ENCODE results near the gene RGS9. TPM values are rescaled to one million over a fixed set of nuclear protein-coding genes. Genes with fewer than 3 reads are reported as not detected.

The RGS9 gene
- total RNA-seq, 1 donor from 2014 or later, result 8.5 TPM

DNA sequence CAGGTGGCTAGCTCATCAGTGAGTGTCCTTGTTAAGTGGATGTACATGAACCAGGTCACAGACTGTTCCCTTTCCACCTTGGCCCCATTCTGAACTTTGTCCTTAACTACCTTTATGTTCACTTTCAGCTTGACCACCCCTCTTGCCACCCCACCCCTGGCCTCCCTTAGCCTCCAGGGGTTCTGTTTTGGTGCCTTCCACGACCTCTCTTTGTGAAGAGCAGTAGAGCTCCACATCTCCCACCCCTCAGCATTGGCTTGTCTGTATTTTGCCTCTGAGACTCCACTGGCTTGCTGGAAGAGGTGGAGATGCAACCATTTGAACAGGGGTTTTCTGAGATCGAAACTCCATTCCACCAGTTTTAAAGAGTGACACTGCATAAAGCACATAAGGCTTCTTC lies 123.5 kb downstream of the RGS9 start:
- H3K27ac Mint-ChIP-seq, result no peak overlapping the region
- H3K4me3 Mint-ChIP-seq (ENCODE audit: low read depth), result no peak overlapping the region
- no peaks in the 10 kb centered on the region for H3K4me1 Mint-ChIP-seq (ENCODE audit: low read depth)
- no peak for DNase-seq (ENCODE audit: low spot score, unreplicated experiment)
- no peaks in the 10 kb centered on the region for H3K36me3 Mint-ChIP-seq (ENCODE audit: insufficient read depth)
- H3K27me3 Mint-ChIP-seq, result peaks cover 5% of the 10 kb centered on the region
- TF ChIP-seq, protein P1, sequence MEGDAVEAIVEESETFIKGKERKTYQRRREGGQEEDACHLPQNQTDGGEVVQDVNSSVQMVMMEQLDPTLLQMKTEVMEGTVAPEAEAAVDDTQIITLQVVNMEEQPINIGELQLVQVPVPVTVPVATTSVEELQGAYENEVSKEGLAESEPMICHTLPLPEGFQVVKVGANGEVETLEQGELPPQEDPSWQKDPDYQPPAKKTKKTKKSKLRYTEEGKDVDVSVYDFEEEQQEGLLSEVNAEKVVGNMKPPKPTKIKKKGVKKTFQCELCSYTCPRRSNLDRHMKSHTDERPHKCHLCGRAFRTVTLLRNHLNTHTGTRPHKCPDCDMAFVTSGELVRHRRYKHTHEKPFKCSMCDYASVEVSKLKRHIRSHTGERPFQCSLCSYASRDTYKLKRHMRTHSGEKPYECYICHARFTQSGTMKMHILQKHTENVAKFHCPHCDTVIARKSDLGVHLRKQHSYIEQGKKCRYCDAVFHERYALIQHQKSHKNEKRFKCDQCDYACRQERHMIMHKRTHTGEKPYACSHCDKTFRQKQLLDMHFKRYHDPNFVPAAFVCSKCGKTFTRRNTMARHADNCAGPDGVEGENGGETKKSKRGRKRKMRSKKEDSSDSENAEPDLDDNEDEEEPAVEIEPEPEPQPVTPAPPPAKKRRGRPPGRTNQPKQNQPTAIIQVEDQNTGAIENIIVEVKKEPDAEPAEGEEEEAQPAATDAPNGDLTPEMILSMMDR (IDR thresholded peaks at IDR 0.05; ENCODE audit: unreplicated experiment), result no peak
- no peaks in the 10 kb centered on the region for H3K9me3 Mint-ChIP-seq (ENCODE audit: low read depth)

DNA sequence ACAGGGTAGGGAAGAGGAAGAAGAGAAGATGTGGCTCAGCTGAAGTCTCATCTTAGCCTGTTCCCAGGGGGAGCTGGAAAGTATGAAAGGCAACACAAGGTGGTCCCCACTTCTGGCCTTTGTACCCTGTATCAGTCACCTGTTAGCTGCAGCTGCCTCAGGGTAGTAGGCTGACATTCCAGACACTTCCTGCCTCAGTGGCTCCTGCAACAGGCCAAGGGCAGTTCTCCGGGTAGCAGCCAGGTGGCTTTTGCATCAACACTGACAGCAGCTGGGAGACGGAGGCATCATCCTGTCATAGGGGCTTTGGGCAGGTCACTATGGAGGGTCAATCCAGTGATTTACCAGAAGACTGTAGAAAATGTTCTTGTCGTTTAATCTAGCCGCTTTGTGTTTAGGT lies 124.0 kb downstream of the RGS9 start:
- no peaks in the 10 kb centered on the region for H3K9me3 Mint-ChIP-seq (ENCODE audit: low read depth)
- peaks cover 5% of the 10 kb centered on the region for H3K27me3 Mint-ChIP-seq
- no peak overlapping the region for H3K27ac Mint-ChIP-seq
- H3K4me1 Mint-ChIP-seq (ENCODE audit: low read depth), result no peaks in the 10 kb centered on the region
- no peak for DNase-seq (ENCODE audit: low spot score, unreplicated experiment)
- no peaks in the 10 kb centered on the region for H3K36me3 Mint-ChIP-seq (ENCODE audit: insufficient read depth)
- TF ChIP-seq, protein P1 (IDR thresholded peaks at IDR 0.05; ENCODE audit: unreplicated experiment), result no peak
- no peak overlapping the region for H3K4me3 Mint-ChIP-seq (ENCODE audit: low read depth)

DNA sequence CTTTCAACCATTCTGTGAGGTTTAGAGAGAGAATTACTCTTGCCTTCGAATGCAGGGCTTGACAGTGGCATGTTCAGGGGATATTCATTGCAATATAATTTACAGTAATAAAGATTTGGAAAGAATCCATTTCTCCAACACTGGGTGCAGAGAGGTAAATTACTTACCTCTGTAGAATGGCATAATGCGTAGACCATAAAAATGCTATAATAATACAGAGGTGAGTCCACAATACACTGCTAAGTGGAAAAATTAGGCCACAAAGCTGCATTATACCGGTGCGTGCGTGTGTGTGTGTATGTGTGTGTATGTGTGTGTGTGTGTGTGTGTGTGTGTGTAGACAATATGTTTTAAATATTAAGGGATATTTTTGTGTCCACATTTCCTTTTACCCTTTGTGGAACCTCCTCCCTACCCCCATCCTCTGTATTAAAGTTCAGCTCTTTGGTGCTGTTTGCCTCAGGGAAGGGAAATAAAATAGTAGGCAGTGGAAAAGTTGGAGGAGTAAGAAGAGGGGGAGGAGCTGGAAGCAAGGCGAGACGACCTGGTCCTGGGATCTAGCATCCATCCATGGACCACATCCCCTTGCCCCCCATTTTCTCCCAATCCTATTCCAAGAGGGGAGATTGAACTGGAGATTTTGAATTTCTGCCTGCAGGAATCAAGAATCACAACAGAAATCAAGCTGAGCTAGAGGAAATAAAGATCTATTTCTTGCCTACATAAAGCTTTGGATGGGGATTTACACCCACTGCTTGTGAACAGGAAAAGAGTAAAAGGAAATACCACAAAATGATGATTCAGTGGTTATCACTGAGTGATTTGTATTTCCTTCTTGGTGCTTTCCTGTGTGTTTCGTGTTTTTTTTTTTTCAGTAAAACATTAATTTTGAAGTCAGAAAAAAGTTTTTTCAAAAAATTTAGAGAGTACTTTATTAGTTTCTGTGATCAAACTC lies 124.8 kb downstream of the RGS9 start:
- Mint-ChIP-seq H3K9me3 (ENCODE audit: low read depth) (peaks cover 5% of the 10 kb centered on the region), H3K27ac (no peak overlapping the region), H3K4me3 (ENCODE audit: low read depth) (no peak overlapping the region), H3K36me3 (ENCODE audit: insufficient read depth) (no peaks in the 10 kb centered on the region), H3K27me3 (peaks cover 5% of the 10 kb centered on the region), H3K4me1 (ENCODE audit: low read depth) (no peaks in the 10 kb centered on the region)
- TF ChIP-seq, protein P1 (IDR thresholded peaks at IDR 0.05; ENCODE audit: unreplicated experiment), result no peak
- DNase-seq (ENCODE audit: low spot score, unreplicated experiment), result no peak

DNA sequence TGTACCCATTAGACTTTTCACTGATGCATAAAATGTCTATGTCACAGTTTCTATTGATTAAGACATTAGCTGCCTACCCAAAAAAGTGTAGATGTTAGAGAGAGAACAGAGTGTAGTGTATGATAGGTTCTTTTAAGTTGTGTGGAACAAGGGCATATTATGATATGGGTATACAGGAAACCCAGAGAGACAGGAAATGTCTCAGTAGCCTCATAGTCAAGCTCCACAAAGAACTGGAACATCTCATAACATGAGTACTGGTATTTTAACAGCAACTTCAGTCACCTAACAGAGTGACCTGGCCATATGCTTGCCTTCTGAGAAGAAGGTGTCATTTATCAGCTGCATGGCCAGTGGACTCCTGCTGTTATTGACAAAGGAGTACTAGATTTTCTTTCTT lies 128.1 kb downstream of the RGS9 start:
- no peak for DNase-seq (ENCODE audit: low spot score, unreplicated experiment)

DNA sequence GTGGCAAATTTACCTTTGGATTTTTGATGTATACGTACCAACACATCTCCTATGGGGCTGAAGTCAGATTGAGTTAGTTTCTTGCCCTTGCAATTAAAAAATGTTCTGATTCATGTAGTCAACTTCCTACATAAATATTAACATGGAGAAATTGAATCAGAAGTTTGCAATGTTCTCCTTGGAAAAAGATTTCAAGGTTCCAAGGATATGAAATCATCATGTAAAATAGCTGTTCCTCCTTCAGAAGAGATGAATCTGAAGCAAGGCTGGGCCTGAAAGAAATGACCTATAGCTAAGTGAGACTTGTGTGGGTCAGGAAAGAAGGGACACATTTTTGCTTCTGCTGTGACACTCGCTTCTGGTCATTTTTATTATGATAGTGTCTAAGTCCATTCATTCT lies 131.7 kb downstream of the RGS9 start:
- Mint-ChIP-seq H3K4me3 (ENCODE audit: low read depth) (no peak overlapping the region), H3K36me3 (ENCODE audit: insufficient read depth) (no peaks in the 10 kb centered on the region), H3K4me1 (ENCODE audit: low read depth) (no peaks in the 10 kb centered on the region), H3K9me3 (ENCODE audit: low read depth) (peaks cover 6% of the 10 kb centered on the region), H3K27ac (no peak overlapping the region), H3K27me3 (no peaks in the 10 kb centered on the region)
- DNase-seq (ENCODE audit: low spot score, unreplicated experiment), result no peak
- TF ChIP-seq, protein P1 (IDR thresholded peaks at IDR 0.05; ENCODE audit: unreplicated experiment), result no peak

More for the DNA sequence above, 128.1 kb downstream of the RGS9 start:
- H3K4me1 Mint-ChIP-seq (ENCODE audit: low read depth), result no peaks in the 10 kb centered on the region
- TF ChIP-seq, protein P1 (IDR thresholded peaks at IDR 0.05; ENCODE audit: unreplicated experiment), result no peak
- H3K27ac Mint-ChIP-seq, result no peak overlapping the region
- H3K27me3 Mint-ChIP-seq, result no peaks in the 10 kb centered on the region
- no peaks in the 10 kb centered on the region for H3K36me3 Mint-ChIP-seq (ENCODE audit: insufficient read depth)
- H3K9me3 Mint-ChIP-seq (ENCODE audit: low read depth), result peaks cover 6% of the 10 kb centered on the region
- H3K4me3 Mint-ChIP-seq (ENCODE audit: low read depth), result no peak overlapping the region
